ENCODE results near the gene ZBTB16.
"Not testable (repeated sequence)": the region's sequence is repeated elsewhere in the genome, so short reads cannot be mapped to it uniquely, and the experiment has no call there.

Gene ZBTB16

DNA sequence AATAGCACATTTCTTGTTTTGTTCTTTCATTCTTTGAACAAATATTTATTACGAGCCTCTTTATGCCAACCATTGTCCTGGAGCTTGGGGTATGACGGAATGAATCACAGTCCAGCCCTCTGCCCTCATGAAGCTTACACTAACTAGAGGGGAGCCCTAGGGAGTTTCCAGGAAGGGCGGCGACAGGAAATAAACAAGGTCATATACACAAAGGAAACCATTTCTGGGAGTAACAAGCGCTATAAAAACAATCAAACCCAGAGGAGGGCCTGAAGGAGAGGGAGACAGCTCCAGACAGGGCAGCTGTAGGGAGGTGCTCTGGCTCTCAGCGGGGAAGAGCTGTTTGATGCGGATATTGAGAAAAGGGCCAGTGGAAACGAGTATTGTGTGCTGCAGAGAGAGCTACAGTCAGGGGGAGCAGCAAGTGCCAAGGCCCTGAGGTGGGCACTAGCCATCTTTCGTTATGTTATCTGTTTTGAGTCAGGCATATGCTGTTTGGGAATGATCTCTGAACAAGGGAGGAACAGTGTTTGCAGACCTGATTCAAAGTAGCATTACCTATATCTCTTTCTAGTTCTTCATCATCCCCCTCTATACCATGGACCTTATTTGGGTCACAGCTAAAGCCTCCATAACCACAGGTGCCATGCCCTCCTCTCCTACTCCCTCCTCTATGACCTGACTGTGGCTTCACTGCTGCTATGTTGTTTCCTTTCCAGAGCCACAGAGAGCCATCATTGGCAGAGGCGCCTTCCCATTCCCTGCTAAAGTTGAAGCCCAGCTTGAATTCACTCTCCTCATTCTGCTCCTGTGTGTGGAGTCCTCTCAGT is 15.3 kb upstream of the ZBTB16 start:
- DNase-seq (ENCODE audit: low read depth) = no peak

DNA sequence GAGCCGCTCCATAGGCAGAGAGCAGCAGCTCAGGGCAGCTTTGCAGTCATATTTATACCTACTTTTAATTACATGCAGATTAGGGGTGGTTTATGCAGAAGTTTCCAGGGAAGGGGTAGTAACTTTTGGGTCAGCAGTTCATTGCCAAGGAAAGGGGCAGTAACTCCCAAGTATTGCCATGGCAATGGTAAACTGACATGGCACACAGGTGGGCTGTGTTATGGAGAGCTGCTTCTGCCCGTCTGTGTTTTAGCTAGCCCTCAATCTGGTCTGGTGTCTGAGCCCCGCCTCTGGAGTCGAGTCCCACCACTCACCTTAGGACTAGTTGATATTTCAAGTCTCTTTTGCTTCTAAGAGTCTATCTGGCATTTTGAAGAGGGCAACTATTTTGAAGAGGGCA is 12.2 kb upstream of the ZBTB16 start:
- no peak for DNase-seq (ENCODE audit: low read depth)

DNA sequence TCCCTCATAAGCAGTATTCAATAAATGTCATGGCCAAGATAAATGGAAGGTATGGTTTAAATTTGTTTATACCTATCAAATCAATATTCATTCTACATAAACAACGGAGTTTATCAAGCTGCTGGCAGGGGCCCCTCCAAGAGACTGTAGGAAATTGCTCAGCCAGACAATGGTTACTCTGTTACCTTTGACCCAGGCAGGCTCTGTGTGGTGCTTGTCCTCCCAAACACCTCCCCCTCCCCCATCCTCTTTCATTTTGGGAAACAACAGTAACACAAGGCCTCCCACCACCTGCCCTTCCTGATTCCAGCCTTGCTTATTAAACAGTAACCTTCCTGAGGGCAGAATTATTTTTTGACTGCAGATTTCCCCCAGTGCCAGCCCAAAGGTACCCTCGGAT is 10.5 kb upstream of the ZBTB16 start:
- DNase-seq (ENCODE audit: low read depth) = no peak

DNA sequence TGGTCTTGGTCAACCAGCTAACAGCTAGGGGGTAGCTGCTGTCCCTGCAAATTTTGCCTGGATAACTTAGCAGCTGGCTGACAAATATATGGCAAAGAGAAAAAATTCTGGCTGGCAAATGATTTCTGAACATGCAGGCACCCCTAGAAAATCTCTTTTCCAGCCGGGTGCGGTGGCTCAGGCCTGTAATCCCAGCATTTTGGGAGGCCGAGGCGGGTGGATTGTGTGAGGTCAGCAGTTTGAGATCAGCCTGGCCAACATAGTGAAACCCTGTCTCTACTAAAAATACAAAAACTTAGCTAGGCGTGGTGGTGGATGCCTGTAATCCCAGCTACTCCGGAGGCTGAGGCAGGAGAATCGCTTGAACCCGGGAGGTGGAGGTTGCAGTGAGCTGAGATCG is 9.7 kb upstream of the ZBTB16 start:
- not testable (repeated sequence) for DNase-seq (ENCODE audit: low read depth)

DNA sequence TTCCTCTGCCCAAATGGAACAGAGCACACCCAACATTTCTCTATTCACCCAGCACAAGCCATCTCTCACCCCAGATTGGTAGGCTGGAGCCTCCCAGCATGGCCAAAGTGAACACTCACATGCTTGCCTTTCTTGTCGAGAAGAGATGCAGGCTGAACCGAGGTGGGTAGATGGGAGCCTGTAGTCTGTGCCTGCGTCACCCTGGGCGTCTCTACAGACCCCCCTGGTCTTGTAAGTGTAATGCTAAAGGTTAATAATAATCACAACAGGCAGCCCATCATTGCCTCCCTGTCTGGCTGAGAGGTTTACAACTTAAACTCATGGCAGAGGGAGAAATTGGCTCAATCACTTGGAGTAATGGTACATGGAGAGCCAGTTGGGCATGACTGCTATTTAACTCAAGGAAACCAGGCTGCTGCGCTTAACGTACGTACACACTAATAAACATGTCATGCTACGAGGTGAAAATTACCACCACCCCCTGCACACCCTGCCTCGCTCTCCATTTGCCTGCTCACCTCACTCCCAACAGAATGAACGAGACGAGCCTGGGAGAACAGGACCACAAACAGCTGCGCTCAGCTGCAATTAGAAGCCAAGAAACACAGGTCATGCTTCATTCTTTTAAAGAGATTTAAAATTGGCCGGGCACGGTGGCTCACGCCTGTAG is 9.1 kb upstream of the ZBTB16 start:
- DNase-seq (ENCODE audit: low read depth) = no peak

DNA sequence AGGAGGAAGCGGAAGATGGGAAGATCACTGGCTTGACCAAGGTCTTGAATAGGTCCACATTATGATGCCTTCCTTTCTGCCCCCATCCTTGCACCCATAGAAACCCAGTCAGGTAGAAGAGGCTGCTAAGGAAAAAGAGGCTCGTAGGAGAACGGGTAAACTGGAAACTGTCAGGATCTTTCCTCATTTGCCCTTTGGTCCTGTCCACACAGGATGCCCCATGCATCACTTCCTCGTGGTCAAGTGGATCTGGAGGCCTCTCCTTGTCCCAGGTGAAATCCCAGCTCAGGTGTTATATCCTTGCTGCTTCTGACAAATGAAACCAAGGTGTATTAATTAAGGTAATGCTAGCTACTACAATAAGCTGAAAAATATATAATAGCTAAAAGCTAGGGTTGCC is 8.0 kb upstream of the ZBTB16 start:
- DNase-seq (ENCODE audit: low read depth) = no peak

DNA sequence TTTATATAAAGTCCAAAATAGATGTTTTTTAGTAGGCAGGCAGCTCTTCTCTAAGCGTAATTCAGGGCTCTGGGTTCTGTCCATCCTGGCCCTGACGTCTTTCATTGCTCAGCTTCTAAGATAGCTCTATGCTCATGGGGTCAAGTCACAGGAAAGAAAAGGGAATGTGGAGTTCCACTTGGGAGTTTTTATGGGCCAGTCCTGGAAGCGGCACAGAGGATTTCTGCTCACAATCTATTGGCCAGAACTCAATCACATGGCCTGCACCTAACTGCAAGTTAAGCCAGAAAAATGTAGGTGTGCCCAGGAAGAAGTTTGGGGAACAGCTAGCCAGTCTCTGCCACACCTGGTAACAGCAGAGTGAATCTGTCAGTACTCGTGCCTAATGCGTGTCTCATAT is 7.4 kb upstream of the ZBTB16 start:
- DNase-seq (ENCODE audit: low read depth) = no peak

DNA sequence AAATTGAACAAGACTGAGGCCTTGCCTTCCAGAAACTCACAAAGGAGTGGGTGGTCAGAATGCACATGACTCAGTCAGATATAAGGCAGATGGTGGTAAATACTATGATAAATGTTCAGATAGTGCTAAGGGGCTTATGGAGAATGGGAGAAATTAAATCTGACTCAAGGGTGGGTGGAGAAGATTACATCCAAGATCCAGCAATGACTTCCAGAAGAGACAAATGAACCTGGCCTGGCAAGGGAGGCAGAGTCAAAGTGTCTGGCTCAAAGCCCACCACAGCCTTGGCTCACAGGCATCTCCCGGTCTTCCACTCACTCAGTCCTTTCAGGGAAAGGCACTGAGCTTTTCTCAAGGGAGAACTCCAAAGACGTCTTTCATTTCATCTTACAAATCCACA is 6.1 kb upstream of the ZBTB16 start:
- DNase-seq (ENCODE audit: low read depth) = no peak

DNA sequence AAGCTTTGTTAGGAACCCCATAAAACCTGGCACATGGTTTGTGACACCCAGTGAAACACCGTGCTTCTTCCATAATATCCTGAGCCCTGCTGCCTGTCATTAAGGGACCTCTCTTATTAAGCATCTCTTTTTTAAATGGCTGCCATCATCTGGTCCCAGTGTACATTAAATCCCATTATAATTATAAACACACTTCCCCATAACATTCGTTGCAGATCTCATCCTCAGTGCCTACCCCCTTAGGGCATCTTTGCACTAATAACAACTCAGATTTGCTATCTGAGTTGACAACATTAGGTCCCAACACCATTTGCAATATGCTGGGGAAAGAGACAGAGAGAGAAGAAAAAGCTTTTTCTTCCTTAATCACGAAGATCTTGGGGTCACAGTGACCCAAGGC is 4.7 kb upstream of the ZBTB16 start:
- no peak for DNase-seq (ENCODE audit: low read depth)

DNA sequence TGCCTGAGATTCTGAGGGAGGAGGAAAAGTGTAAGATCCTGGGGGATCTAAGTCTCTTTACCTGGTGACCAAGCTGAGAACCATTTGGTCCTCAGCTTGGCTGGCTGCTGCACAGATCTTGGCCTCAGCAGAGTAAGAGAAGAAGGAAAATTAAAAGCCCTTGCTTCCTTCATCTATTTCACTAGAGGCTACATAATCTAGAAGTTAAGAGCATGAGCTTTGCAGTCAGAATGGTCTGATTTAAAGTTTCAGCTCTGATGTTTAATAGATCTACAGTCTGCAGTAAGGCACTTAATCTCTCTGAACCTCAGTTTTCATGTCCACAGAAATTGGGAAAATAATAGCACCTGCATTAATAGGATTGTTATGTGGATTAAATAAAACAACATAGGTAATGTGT is 3.1 kb upstream of the ZBTB16 start:
- DNase-seq (ENCODE audit: low read depth) = no peak

DNA sequence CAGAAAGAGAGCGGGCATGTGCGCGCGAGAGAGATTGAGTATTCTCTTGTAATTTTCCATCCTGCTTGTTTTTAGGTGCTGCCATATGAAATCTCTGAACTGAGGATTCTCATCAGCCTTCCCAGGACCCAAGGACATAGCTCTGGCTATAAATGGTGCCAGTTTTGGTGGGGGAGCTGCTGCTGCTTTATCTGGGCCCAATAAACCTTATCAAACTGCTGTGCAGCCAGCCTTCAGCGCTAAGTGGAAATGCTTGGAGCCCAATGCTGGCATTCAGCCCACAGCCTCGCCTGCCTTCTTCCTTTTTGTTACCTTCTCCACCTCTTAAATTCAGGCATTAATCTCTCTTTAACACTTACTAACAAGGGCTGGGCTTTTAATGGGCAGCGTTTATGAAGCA is 2.4 kb upstream of the ZBTB16 start:
- no peak for DNase-seq (ENCODE audit: low read depth)

DNA sequence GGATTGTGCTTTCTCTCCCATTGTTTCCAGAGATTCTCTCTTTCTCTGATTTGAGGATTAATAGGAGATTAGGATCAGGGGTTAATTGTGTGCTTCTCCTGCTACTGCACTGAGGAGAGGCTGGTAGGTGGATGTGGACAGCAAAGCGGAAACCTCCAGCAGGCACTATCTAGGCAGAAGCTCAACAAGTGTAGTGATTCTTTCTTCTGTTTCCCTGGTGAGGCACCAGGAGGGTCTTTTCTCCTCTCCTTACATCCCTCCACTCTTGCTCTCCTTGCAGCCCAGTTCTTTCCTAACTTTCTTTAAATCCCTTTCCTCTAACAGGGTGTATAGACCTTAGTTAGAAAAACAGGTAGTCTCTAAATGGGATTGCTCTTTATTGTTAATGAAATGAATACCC is 1.9 kb upstream of the ZBTB16 start:
- no peak for DNase-seq (ENCODE audit: low read depth)

DNA sequence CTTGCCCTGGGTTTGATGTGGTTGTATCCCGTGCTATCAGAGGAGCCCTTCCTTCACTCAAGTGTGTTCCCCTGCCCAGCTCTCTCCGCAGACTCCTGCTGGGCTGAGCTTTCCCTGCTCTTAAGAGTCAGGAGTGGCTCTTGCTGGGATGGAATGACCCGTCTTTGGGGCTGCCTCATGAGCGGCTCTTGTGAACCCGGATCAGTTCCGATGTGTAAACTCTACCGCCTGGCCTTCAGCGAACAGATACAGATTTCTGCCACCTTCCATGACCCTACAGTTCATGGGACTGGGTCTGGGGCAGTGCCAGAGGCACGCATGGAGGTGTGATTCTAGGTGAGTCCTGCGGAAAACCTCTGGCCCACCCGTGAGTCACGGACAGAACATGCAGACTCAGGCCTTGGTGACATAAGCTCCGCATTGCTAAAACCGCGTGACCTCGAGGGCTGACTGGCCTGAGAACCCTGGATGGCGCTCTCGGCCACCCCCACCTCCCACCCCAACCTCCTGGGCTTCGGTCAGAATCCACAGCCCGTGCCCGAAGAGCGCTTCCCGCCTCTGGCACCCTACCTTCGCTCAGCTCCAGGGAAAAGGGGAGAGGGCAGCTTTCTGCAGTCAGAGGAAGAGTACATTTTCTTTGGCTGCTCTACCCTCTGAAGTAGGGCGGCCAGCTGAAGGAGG is 1.3 kb upstream of the ZBTB16 start:
- DNase-seq (ENCODE audit: low read depth) = no peak

DNA sequence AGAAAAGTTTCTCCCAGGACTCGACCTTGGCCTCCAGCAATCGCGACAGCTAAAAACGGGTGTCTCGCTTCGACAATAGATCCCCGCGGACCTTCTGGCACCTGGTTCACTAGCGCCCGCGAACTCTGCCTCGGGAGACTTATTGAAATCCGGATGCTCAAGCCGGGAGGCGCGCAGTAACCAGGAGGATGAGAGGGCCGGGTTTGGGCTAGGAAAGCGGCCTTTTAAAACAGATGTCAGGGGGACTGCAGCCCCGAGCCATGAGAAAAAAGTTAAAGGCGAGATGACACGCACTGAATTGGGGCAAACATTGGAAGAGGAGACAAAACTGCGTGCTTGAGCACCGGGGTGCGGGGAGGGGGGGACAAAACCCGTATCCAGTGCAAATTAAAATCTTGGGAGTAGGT is 637 bp upstream of the ZBTB16 start:
- DNase-seq (ENCODE audit: low read depth) = no peak

DNA sequence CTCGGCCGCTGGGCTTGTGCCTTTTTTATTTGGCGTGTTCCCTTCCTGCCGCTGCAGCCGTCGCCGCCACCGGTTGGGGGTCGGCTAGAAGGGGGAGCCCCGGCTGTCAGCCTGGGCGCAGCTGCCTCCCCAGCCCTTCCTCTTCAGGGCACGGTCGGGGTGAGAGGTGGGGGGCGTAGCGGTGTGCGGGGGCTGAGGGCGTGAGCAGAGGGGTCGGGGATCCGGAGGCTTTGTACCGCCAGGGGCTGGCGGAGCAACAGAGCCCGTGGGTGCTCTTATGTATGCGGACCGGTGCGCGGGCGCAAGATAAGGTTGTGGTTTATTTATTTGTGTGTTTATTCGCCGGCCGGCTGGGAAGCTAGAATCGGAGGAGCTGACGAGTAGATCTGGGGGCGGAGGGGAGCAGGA is 477 bp downstream of the ZBTB16 start:
- no peak for DNase-seq (ENCODE audit: low read depth)

DNA sequence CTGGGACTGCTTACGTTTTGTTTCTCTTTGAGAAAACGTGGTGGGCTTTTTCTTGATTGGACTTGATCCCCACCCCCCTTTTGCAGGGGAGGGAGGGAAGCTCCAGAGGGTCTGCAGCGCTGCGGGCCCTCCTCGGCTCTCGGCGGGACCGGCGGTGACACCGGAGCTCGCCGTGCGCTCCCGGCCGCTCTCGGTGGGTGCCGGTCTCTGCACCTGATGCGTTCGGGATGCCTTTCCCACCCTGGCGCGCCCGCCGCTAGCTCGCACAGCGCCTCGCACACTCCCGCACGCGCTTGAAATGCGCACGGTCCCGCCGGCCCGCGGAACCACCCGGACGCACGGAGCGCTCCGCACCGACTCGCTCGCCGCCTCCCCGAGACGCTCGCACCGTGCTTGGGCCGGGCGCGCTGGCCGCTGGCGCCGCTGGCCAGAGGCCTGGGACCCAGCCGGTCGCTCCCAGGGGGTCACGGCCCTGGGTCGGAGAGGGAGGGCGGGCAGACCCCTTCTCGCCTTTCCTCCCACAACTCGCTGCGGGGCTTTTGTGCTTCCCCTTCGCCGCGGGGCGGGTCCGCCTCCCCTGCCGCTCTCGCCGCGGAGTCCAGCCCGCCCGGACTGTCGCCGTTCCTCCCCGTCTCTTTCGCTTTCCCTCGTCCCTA is 1.0 kb downstream of the ZBTB16 start:
- DNase-seq (ENCODE audit: low read depth) = no peak

DNA sequence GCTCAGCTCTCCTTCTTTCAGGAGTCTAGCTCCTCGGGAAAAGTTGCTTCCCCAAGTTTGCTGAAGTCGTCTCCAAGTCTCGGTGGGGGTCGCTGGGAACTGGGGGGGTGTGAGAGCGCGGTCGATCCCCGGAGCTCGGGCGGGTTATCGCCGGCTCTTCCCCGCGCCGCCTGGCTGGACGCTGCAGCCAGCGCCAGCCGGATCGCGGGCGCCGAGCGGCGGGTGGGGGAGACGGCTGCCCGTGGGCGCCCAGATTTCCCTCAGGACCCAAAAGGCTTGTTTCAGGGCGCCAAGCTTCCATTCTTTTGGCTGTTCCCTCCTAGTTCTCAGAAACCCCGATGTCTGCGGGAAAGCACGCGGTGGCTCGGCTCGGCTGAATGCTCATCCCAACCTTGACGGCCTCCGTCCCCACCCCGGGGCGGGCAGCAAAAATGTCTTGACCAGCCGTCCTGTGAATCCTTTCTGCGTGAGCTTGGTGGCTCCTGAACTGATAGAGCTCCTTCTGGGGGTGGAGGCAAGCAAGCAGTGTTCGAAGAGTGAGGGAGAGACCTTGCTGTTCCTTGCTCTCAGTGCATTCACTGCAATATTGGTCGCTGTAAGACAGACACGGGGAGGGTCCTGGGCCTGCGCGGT is 1.7 kb downstream of the ZBTB16 start:
- DNase-seq (ENCODE audit: low read depth) = no peak

DNA sequence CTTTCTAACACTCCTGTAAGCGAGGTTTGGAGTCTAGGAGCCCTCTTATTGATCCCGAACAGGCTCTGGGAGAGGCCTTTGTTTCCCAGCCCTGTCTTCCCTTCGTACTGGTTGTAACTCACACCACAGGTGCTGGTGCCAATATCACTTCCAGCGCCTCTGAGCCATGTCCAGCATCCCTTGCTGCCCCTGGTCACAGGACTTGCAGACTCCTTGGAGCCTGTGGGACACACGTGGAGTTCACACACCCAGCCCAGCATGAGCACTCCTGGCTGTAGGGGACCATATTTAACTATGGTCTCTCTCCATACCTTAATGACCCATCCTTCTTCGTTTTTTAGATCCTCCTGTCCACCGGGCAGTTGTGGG is 2.2 kb downstream of the ZBTB16 start:
- DNase-seq (ENCODE audit: low read depth) = no peak

DNA sequence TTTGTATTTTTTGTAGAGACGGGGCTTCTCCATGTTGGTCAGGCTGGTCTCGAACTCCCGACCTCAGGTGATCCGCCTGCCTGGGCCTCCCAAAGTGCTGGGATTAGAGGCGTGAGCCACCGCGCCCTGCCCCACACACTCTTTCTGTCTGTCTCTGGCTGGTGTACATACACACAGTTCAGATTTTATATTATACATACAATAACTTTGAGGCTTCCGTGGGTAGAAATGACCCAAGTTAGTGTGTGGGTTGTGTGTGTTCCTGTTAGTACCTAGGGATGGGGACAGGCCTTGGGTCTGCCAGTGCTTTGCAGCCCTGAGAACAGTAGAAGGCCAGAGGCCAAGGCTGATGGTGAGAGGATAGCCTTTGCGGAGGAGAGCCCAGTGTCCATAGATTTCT is 2.8 kb downstream of the ZBTB16 start:
- no peak for DNase-seq (ENCODE audit: low read depth)

DNA sequence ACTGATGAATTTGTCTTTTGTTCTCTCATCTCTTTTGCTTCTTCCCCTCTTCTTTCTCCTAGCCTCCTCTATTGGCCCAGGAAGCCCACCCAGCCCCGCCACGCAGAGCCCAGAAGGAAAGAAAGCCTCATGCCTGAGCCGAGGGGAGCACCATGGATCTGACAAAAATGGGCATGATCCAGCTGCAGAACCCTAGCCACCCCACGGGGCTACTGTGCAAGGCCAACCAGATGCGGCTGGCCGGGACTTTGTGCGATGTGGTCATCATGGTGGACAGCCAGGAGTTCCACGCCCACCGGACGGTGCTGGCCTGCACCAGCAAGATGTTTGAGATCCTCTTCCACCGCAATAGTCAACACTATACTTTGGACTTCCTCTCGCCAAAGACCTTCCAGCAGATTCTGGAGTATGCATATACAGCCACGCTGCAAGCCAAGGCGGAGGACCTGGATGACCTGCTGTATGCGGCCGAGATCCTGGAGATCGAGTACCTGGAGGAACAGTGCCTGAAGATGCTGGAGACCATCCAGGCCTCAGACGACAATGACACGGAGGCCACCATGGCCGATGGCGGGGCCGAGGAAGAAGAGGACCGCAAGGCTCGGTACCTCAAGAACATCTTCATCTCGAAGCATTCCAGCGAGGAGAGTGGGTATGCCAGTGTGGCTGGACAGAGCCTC is 3.8 kb downstream of the ZBTB16 start:
- DNase-seq (ENCODE audit: low read depth) = no peak

DNA sequence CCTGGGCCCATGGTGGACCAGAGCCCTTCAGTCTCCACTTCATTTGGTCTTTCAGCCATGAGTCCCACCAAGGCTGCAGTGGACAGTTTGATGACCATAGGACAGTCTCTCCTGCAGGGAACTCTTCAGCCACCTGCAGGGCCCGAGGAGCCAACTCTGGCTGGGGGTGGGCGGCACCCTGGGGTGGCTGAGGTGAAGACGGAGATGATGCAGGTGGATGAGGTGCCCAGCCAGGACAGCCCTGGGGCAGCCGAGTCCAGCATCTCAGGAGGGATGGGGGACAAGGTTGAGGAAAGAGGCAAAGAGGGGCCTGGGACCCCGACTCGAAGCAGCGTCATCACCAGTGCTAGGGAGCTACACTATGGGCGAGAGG is 4.3 kb downstream of the ZBTB16 start:
- no peak for DNase-seq (ENCODE audit: low read depth)

DNA sequence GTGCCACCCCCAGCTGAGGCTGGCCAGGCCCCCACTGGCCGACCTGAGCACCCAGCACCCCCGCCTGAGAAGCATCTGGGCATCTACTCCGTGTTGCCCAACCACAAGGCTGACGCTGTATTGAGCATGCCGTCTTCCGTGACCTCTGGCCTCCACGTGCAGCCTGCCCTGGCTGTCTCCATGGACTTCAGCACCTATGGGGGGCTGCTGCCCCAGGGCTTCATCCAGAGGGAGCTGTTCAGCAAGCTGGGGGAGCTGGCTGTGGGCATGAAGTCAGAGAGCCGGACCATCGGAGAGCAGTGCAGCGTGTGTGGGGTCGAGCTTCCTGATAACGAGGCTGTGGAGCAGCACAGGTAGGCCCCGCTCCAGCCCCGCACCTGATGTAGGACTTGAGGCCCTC is 4.7 kb downstream of the ZBTB16 start:
- no peak for DNase-seq (ENCODE audit: low read depth)

All from stimulated activated CD4-positive, alpha-beta T cell treated with anti-CD3 and anti-CD28 coated beads, Interleukin-2, amount 100 ng/mL, for 4 hours (primary cell).